Lung (tissue), 16 donors: ENCODE results near the gene OR4C3. TPM values are rescaled to one million over a fixed set of nuclear protein-coding genes. Genes with fewer than 3 reads are reported as not detected.
A peak's percentile ranks its signal among the peaks of the same experiment; 100 is the strongest.
"Not testable (repeated sequence)": the region's sequence is repeated elsewhere in the genome, so short reads cannot be mapped to it uniquely, and the experiment has no call there.

Experiments
- ATAC-seq: fragments of 200-7000 bp; cut with Tn5 transposase; one replicate; pipeline ENCODE4 v1.9.1; 2020; ENCODE audit warnings: moderate number of reproducible peaks; ENCODE audit not compliant: insufficient read depth, low FRiP score
- DNase-seq, 3 donors: peaks; one replicate each; pipeline ENCODE4 v3.0.0-alpha.2; 2013 to 2017
- H3K27ac ChIP-seq, 2 donors: one replicate each; pipeline ENCODE4 v1.5.1; 2013; ENCODE audit warnings: mild to moderate bottlenecking in 2 of 2, moderate library complexity in 2 of 2, control low read depth in 1 of 2, inconsistent platforms in 1 of 2, low read depth in 1 of 2, low read length in 1 of 2
- H3K27me3 ChIP-seq, 3 donors: one replicate each; pipeline ENCODE4 v1.5.1; 2013; ENCODE audit warnings: low read length in 2 of 3; ENCODE audit not compliant: control insufficient read depth in 3 of 3, insufficient read depth in 3 of 3
- H3K36me3 ChIP-seq, 4 donors: one replicate each; pipeline ENCODE4 v1.5.1; 2013; ENCODE audit warnings: low read length in 4 of 4, mild to moderate bottlenecking in 1 of 4, moderate library complexity in 1 of 4; ENCODE audit not compliant: control insufficient read depth in 4 of 4, insufficient read depth in 4 of 4
- H3K4me1 ChIP-seq, 5 donors: one replicate each; pipeline ENCODE4 v1.5.1; 2013; ENCODE audit warnings: low read length in 5 of 5, mild to moderate bottlenecking in 2 of 5, moderate library complexity in 1 of 5; ENCODE audit not compliant: control insufficient read depth in 5 of 5, insufficient read depth in 5 of 5
- H3K4me3 ChIP-seq: one replicate; pipeline ENCODE4 v1.5.1; 2013; ENCODE audit warnings: mild to moderate bottlenecking, control low read depth, moderate library complexity
- H3K9ac ChIP-seq, 2 donors: one replicate each; pipeline ENCODE4 v1.5.1; 2013; ENCODE audit warnings: low read length in 2 of 2, control low read depth in 1 of 2; ENCODE audit not compliant: insufficient read depth in 1 of 2
- H3K9me3 ChIP-seq, 4 donors: one replicate each; pipeline ENCODE4 v1.5.1; 2013; ENCODE audit warnings: low read length in 3 of 4, mild to moderate bottlenecking in 1 of 4, moderate library complexity in 1 of 4; ENCODE audit not compliant: control insufficient read depth in 4 of 4, insufficient read depth in 3 of 4
- CTCF ChIP-seq: IDR thresholded peaks from 2 replicates; pipeline ENCODE4 v1.5.1; 2012; ENCODE audit warnings: mild to moderate bottlenecking; ENCODE audit errors: control extremely low read depth, extremely low read depth
- WGBS, 2 donors: extraction: QIAGEN DNeasy Blood & Tissue Kit; methylation state at CpG; one replicate each; pipeline ENCODE4 v1.1.7; 2013; 5-methylcytosine and 5-hydroxymethylcytosine counted together
- long read RNA-seq, 5 donors: transcript quantifications; one replicate each; lab custom pipeline, GENCODE V29; 2026
- polyA plus RNA-seq, 2 donors: library from polyadenylated mRNA; stranded (reverse); fragments of 200-250 nt; gene quantifications; one replicate each; pipeline ENCODE4 v1.2.1, GENCODE V29; 2013
- total RNA-seq, 2 donors: library from RNA; depleted of rRNA in 1 of 2; stranded (reverse); fragments of >200 nt in 1 of 2; gene quantifications; one replicate each; pipeline ENCODE4 v1.2.1, GENCODE V29; 2014 to 2021
- donor health status: control.
- donor health status: control.
- donor health status: Bipolar disorder and iron deficiency.
- donor health status: healthy.
- donor health status: DM: yes; HTN: yes; CAD: no.

Gene OR4C3
- not detected for total RNA-seq
- not detected for polyA plus RNA-seq
- long read RNA-seq, donor 1 = 0 reads
- long read RNA-seq, donor 2 = 0 reads
- long read RNA-seq, donor 3 = 0 reads
- long read RNA-seq, donor 4 = 0 reads
- long read RNA-seq, donor 5 = 0 reads

GRCh38 chr11:48324620-48325019 lies at the start of gene OR4C3:
OR4C3 (plus strand) TSS chr11:48324920; CDS start chr11:48325022, 102 bp downstream.
- ATAC-seq, DNase-seq, H3K9me3 ChIP-seq, H3K4me3 ChIP-seq, H3K9ac ChIP-seq, H3K4me1 ChIP-seq, H3K27me3 ChIP-seq, H3K36me3 ChIP-seq, H3K27ac ChIP-seq: not testable (repeated sequence)

- Histone ChIP-seq H3K4me3 (no peak within 1 kb of the TSS), H3K36me3 (no peaks in the 10 kb centered on the region), H3K9ac (no peak within 1 kb of the TSS), H3K9me3 (peaks cover 0 to 9% (median 0%) of the 10 kb centered on the region in 4 donors), H3K27me3 (no peaks in the 10 kb centered on the region), H3K27ac (no peak within 1 kb of the TSS), H3K4me1 (no peaks in the 10 kb centered on the region)
- DNase-seq (no peak), ATAC-seq (no peak)
- TF ChIP-seq CTCF = no peak
- WGBS, 2 donors = 65 to 82% methylated on average over 1 of the region's 1 CpG
These were observed 18.8 kb upstream of the OR4C3 start, which contains the start of gene OR4S1 for GRCh38 chr11:48305923-48306322. OR4S1 (plus strand) TSS chr11:48306223; CDS start chr11:48306223, 0 bp downstream.

- Histone ChIP-seq H3K4me1 (no peaks in the 10 kb centered on the region), H3K27me3 (no peaks in the 10 kb centered on the region), H3K9ac (no peak overlapping the region), H3K4me3 (no peak overlapping the region), H3K36me3 (no peaks in the 10 kb centered on the region), H3K27ac (no peak overlapping the region), H3K9me3 (peaks cover 0 to 8% (median 0%) of the 10 kb centered on the region in 4 donors)
- peak; percentile 59 for TF ChIP-seq CTCF
- DNase-seq (peak in 2 of 3 donors; percentile 27 to 29), ATAC-seq (peak; percentile 66)
- 22 to 25% methylated on average over 5 of the region's 5 CpGs for WGBS, 2 donors
These were observed 16.8 kb upstream of the OR4C3 start for GRCh38 chr11:48307760-48308386.

GRCh38 chr11:48313590-48313989 lies 11.1 kb upstream of the OR4C3 start:
- not testable (repeated sequence) for ATAC-seq, DNase-seq, H3K36me3 ChIP-seq, H3K27me3 ChIP-seq, H3K9me3 ChIP-seq, H3K27ac ChIP-seq, H3K4me3 ChIP-seq, H3K4me1 ChIP-seq, H3K9ac ChIP-seq
- WGBS, 2 donors = 74 to 81% methylated on average over 2 of the region's 2 CpGs

- DNase-seq, H3K27ac ChIP-seq, H3K36me3 ChIP-seq, H3K4me3 ChIP-seq, H3K9ac ChIP-seq, H3K27me3 ChIP-seq, H3K9me3 ChIP-seq, H3K4me1 ChIP-seq, ATAC-seq: not testable (repeated sequence)
- WGBS, 2 donors = 73 to 93% methylated on average over 2 of the region's 2 CpGs
These were observed 4.9 kb upstream of the OR4C3 start for GRCh38 chr11:48319813-48320212.
